ENCODE measurements around the gene MBD4.
"Not testable (repeated sequence)": the region's sequence is repeated elsewhere in the genome, so short reads cannot be mapped to it uniquely, and the experiment has no call there.

Gene MBD4

DNA sequence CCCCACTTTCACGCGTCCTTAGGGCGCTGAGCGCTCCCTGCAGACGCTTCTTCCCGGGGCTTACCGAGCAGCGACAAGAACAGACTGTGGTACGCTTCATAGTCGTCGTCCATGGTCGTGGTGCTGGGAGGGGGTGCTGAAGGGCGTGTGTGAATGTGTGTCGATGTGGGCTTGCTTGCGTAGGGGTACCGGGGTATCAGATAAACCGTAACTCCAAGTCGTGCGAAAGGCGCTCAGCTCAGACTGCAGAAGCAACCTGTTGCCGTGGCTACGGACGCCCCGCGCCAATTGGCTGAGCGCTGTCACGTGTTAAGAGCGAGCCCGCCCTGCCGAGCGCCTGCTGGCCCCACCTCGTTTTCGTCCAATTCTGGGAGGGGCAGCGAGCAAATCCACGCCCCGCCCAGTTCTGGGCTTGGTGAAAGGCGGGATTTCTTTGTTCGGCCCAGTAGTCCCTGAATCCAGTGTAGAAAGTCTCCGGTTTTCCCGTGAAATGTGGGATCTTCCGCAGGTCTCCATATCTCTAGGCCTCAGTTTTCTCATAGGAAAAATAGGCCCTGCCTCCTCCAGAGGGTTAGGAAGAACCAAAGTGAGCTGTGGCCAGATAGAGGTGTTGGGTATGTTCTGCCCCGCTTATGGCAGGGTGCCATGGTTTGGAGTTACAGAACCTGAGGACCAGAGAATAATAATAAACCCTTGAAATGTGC, 11.2 kb downstream of the MBD4 start, which contains the start of gene EFCAB12:
EFCAB12 (minus strand) TSS at position 261 of the 704 bp plus-strand sequence; CDS start at position 113, 148 bp downstream.
- DNase-seq = peak; percentile 92

DNA sequence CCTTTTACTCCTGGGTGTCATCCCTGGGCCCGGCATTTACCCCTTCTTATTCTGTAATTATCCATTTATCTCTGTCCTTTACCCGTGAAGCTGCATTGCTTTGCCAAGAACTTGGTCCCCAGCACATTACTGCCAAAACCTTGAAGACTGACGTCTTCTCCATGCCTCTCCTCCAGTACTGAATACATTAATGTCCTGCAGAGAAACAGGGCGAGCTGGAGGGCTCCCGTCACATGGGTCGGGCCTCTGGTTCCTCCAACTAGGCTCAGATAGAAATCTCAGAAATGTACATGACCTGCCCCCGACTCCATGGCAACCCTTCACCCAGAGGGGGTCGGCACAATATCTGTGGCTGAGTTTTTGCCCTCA, 11.8 kb downstream of the MBD4 start:
- no peak for DNase-seq

DNA sequence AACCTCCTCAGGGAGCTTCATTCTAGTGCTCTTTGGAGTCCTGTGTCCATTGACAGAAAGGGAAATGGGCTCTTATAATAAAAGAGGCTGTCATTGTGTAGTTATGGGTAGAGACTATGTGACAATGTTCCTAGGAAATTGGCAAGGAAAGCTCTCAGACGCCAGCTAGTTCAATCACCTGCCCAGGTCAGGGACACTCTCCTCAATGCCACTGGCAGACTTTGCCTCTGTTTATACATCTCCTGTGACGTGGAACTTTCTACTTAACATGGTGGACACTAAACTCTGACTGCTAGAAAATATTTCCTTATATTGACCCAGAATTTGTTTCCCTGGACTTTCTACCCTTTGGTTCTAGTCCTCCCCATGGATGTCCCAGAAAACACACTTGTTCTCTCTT, 14.1 kb downstream of the MBD4 start:
- DNase-seq = no peak

DNA sequence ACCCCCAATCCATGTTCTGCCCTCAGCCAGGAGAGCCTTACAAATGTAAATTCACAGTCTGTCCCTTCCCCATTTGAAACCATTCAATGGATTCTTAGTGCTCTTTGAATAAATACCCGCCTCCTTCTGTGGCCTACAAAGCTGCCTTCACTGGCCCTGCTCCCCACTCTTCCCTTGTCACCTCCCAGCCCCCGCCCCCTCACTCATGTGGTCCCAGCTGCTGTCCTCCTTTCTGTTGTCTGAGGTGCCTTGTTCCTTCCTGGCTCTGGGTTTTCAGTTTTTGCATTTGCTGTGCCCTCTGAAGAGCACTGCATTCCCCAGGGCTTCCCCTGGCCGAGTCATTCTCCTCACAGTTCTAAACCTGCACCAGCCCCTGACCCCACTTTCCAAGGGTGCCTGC, 14.5 kb downstream of the MBD4 start:
- no peak for DNase-seq

DNA sequence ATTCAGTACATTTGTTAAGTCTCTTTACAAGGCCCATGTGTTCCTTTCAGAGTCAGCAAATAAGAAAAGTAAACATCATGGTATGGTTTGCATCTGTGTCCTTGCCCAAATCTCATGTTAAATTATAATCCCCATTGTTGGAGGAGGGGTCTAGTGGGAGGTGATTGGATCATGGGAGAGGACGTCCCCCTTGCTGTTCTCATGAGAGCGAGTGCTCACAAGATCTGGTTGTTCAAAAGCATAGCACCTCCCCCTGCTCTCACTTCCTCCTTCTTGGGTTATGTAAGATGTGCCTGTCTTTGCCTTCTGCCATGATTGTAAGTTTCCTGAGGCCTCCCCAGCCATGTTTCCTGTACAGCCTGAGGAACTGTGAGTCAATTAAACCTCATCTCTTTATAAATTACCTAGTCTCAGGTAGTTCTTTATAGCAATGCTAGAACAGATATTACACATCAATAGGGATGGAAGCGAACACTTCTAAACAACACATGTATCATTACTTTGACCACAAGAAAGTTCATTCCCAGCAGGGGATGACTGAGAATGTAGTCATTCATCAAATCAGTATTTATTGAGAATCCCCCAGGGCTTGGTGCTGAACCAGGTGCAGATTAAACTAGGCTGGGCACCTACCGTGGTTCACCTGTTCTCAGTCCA, 15.4 kb downstream of the MBD4 start:
- no peak for DNase-seq

DNA sequence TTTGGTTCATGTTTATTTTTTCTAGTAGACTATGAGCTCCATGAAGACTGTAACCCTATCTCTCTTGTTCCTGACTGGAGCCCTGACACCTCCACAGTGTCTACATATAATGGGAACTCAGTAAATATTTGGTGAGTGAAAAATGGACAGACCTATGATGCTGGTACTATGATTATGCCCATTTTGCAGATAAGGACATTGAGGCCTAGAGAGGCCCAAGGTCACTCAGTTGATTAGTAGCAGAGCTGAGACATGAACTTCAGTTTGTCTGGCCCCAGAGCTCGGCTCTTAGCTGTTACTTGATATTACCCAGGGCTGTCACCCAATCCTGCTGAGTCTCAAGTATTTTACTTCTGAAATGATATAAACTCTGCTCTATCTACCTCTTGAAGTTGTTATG, 16.9 kb downstream of the MBD4 start:
- DNase-seq = no peak

DNA sequence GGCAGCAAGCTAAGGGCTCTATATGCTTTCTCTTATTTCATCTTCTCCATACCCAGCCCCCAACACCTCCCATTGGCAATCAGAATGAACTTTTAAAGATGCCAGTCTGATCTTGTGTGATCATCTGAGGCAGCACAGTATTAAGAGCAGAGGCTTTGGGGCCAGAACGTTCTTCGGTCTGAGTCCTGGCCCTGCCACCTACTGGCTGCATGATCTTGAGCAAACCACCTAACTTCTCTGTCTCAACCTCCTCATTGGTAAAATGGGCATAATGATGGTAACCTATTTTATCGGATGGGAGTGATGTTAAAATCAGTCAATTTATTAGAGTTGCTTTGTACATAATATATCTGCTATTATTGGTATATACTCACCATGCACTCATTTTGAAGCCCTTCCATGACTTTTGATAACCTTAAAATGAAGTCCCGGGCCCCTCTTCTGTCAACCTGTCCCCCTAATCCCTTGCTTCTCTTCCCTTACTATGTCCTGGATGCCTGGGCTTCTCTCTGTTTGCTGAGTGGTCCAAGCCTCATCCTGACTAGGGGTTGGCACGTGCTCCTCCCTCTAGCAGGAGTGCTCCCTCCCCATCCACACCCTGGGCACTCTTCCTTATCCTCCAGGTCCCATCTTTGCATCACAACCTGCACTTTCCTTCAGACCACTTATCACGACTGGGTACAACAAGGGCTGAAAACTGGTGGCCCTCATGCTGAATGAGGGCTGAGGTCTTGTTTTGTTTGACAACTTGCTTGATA, 17.6 kb downstream of the MBD4 start:
- no peak for DNase-seq

DNA sequence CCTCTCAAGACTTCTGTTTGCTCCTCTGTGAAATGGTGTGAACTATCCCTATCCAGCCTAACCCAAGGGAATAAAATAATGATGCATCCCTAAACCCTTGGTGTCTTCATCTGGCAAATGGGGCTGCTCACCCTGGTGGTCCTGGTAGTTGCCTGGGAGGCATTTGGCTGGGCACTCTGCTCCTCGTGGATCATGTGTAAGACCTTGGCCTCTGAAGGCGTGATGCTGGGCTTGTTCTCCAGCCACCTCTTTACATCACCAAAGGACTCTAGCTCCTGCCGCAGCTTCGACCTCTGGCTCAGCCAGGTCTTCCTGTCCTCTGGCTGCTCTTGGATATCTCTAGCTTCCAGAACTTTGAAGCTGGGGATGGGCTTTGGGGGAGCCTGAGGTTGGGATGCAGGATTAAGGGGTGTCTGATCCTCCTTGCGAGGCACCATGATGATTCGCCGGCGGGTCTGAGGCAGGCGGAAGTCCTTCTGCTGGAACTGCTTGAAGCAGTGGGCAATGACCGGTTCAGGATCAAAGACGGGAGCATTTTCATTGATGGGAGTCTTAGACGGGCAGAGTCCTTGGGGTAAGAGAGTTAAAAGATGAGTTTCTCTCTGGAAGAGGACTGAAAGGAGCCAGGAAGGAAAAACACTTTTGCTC, 18.4 kb downstream of the MBD4 start:
- DNase-seq = no peak

DNA sequence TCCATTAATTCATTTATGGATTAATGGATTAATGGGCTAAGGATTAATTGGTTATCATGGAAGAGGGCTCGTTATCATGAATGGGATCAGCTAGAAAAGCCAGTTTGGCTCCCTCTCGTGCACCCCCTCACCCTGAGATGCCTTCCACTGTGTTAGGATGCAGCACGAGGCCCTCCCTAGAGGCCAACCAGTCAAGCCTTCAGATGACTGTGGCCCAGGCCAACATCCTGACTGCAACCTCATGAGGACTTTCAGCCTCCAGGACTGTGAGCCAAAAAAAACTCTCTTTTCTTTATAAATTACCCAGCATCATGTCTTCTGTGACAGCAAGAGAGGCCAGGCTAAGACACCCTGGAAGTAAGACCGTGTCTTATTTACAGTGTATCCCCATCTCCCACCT, 20.3 kb downstream of the MBD4 start:
- peak; percentile 18 for DNase-seq

DNA sequence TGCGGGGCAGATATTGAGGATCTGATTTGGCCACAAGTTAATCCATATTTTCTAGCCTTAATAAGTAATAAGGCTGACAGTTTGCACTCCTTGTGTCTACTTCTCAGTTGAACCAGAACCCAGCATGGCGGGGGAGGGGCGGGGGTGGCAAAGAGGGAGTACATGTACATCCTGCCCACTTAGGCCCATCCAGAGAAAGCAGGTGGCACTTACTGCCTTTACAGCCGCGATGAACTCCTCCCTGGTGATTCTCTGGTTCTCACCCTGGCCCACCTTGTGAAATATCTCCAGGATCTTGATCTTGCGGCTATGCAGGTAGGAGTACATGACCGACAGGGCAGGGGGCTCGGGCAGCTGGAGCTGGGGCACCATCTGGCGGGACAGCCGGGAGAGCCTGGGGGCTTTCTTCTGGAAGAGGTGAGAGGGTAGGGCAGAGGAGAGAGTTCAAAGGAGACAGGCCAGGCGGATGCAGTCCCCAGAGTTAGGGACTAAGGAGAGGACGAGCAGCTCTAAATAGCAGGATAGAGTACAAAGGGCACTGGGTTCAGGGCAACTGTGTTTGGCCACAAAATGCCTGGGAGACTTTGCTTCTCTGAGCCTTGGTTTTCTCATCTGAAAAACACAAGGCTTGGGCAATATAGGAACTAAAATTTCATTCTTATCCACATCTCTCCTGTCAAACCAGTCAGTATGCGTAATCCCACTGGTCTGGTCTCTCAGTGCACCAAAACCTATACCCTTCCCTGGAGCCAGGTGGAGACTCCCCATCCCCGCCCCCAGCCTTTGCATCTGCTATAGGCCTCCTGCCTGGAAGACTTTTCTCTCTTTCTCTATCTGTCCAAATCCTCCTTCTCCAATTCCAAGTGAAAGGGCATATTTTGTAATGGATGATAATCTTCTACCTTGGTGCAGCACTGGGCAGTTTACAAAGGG, 21.4 kb downstream of the MBD4 start:
- DNase-seq = no peak

DNA sequence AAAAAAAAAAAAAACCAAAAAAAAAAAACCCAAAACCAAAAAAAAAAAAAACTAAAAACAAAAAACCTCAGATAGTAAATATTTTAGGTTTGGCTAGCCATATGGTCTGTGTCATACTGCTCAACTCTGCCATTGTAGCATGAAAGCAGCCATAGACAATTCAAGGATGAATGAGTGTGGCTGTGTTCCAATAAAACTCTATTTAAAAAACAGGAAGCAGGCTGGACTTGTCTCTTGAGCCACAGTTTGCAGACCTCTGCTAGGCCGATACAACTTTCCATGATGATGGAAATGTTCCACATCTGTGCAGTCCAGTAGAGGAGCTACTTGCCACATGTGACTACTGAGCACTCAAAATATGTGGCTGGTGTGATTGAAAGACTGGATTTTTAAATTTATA, 22.4 kb downstream of the MBD4 start:
- no peak for DNase-seq

DNA sequence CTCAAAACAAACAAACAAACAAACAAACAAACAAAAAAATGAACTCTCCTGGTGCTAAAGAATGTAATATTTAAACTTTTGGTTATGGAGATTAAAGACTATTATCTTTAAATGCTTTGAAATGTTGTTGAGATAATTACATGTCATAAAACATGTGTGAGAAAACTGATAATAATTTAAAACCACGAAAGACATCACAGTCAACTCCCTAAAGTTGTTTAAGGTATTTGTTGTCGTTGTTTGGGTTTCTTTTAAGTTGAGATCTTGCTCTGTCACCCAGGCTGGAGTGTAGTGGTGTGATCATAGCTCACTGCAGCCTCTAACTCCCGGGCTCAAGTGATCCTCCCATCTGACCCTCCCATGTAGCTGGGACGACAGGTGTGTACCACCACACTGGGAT, 23.3 kb downstream of the MBD4 start:
- DNase-seq = no peak

DNA sequence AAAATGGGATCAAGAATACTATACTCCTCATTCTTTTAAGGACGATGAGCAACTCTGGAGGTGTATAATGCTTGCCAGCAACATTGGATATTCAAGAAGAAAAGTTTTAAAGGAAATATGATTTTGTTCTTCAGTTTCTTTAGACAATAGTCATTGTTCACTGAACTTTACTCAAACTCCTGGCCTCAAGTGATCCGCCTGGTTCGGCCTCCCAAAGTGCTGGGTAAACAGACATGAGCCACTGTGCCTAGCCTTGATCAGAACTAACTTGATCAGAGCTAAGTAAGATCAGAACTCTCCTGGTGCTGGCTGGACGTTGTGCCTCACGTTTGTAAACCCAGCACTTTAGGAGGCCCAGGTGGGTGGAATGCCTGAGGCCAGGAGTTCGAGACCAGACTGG, 23.9 kb downstream of the MBD4 start:
- no peak for DNase-seq

DNA sequence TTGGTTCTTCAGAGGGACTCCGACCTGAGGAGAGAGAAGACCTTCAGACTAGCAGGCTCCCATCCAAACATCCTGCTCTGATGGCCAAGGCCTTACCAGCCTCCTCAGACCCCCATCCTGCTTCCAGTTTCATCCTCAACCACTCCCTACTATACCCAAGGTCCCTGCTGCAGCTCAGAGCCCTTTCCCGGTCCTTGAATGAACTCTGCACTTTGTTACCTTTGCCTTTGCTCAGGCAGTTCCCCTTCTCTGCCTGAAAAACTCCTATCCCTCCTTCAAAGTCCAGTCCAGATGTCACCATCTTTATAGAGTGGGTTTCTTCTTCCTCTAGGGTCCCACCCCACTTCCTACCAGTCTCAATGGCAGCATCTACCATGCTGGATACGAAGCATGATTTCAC, 24.4 kb downstream of the MBD4 start:
- DNase-seq = no peak

DNA sequence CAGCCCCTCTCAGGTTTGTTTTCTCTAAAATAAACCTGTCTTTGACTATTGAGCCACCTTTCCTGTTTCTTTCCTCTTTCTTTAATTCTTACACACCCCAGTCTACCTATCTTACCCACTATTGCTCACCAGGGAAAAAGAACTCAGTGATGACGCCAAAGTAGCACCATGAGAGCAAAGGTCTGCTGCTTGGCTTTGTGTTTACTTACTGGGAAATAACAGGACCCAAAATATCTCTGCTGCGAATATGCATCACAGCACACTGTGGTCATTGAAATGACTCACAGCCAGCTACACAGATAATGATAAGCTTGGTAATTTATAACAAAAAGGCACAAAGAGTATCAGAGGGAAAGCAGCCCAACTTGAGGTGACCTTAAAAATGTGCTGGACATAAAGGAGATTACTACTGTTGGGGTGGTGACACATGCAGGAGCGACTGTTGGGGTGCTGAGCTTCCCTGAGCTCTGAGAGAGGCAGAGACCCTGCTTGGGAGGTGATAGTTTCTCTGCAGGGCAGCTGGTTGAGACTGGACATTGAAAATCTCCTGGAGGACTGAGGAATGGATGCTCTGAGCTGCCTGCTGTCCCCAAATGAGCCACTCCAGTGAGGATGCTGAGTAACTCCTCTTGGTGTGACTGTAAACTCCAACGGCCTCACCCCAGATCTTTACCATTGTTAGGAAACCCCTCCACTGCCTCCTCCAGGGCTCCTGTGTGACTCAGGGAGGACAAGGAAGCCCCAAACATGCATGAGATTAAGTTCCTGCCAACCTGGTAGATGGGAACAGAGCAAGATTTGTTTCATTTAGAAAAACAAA, 25.9 kb downstream of the MBD4 start:
- no peak for DNase-seq

DNA sequence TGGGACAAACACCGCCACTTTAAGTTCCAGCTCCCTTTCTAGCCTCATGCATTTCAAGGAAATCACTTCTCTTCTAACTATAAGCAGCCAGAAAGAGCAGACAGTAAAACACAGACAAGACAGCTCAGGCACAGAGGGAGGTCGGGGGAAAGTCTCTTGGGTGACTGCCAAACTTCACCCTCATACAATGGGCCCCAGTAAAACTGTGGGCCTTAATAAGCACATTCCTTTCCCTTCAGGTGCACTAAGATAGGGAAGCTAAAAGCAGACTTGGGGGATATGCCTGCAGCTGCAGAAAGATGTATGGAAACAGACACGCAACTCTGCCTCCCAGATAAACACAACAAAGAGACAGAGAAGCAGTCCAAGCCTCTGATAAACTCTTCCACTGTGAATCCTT, 26.5 kb downstream of the MBD4 start:
- DNase-seq = not testable (repeated sequence)

DNA sequence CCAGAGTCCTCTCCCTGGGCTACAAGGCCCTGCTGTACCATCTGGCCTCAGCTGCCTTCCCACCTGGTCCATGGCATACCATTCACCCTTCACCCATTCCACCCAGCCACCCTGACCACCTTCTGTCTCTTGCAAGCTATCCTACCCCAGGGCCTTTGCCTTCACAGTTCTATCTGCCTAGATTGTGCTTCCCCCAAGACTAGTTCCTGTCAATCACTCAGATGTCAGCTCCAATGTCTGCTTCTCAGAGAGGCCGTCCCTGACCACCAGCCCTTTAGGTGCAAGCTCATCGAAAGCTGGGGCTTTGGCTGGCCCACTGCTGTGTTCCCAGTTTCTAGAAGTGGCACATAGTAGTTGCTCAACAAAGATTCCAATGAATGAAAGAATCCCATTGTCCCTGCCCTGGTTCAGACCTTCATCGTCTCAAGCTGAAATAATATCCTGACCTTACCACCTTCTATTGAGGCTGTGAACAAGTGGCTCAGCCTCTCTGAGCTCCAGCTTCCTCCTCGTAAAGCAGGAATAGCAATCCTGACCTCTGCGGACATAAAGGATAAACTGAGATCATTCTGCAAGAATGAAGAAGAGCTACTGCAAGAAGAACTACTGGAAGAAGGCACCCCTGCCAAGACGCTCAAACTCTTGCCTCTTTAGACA, 27.1 kb downstream of the MBD4 start:
- DNase-seq = no peak

DNA sequence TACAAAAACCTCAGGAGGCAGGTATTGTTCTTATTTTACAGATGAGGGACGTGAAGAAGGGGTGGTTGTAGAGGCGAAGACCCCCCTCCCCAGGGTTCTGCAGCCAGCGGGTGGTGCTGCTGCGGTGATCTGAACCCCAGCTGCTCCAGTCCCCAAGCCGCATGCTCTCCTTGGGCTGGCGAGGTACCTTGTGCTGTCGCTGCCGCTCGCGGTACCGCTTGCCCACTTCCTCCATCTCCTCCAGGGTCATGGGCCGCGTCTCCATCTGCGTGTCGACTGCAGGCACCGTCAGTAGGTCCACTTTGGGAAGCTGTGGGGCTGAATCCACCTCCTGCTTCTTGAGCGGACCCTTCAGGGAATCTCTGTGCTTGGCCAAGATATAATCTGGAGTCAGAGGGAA, 28.8 kb downstream of the MBD4 start:
- DNase-seq = no peak

DNA sequence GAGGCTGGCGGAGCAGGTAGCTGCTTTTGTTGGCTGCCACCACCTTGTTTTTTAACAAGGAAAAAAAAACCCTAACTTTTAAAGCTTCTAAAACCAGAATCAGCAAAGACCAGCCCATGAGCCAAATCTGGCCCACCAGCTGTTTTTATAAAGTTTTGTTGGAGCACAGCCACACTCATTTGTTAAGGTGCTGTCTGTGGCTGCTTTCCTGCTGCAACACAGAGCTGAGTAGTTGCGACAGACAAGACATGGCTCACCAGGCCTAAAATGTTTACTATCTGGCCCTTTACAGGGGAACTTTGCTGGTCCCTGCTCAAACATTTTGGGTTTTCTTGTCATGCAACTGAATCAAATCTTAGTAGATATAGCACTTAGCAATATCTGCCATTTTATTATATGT, 30.2 kb downstream of the MBD4 start:
- DNase-seq = no peak

DNA sequence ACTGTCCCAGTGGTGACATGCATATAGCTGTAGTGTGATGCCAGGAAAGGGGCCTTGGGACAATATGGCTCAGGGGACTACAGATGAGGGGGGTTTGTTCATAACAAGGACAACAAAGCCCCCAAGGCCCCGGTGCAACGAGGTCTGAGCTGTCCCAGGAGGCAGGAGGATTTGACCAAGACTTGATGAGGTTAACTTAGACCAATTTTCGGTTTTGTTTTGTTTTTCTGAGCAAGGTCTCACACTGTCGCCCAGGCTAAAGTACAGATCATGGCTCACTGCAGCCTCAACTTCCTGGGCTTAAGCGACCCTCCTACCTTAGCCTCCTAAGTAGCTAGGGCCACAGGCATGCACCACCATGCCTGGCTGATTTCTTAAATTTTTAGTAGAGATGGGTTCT, 35.1 kb downstream of the MBD4 start:
- no peak for DNase-seq

DNA sequence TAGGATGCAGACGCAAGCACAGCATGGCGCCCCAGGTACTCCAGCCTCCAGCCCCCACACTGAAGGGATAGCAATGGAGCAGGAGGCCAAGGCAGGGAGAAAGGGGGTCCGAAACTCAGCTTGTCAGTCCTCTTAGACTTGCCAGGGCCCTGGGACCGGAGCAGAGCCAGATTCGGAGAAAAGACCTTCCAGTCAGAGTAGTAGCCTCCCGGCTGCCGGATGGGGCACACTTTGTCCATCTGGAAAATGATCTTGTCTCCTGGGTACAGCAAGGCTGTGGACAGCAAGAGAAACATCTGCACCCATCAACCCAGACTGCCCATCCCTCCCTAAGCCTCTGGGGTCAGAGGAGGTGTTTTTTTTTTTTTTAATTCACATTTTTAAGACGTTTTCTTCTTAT, 35.6 kb downstream of the MBD4 start:
- DNase-seq = no peak

Data from activated CD8-positive, alpha-beta memory T cell treated with anti-CD3 and anti-CD28 coated beads, Interleukin-2, amount 50 U/mL, for 48 hours (primary cell).